AG04450 (cell line): ENCODE data around the gene L1CAM. TPM values are rescaled to one million over a fixed set of nuclear protein-coding genes. Genes with fewer than 3 reads are reported as not detected.

ENCODE experiments used
- CTCF ChIA-PET: fragments of 300-600, 350-600 bp; formaldehyde crosslinking; extraction: SDS; loops from one replicate; lab custom pipeline; 2022; ENCODE audit warnings: antibody characterized with exemption, inconsistent platforms; lab: Charles Lee
- POLR2A ChIA-PET: fragments of 350-600 bp; formaldehyde crosslinking; extraction: SDS; loops from one replicate; lab custom pipeline; 2021; ENCODE audit warnings: antibody characterized with exemption, inconsistent platforms; lab: Yijun Ruan, JAX
- DNase-seq: peaks from one replicate; pipeline ENCODE4 v3.0.0-alpha.2; 2011; ENCODE audit warnings: low read depth, low spot score
- H3K27ac ChIP-seq: one replicate; pipeline ENCODE4 v1.5.1; 2012; ENCODE audit warnings: low read depth, low read length, control low read depth
- H3K27me3 ChIP-seq: one replicate; pipeline ENCODE4 v1.6.0; 2012; ENCODE audit warnings: low read length; ENCODE audit not compliant: control insufficient read depth, insufficient read depth
- H3K4me3 ChIP-seq: 2 replicates; pipeline ENCODE4 v1.5.1; 2011; ENCODE audit warnings: mild to moderate bottlenecking, low read depth, low read length, control low read depth
- H3K9me3 ChIP-seq: 2 replicates; pipeline ENCODE4 v1.5.1; 2012; ENCODE audit warnings: low read length; ENCODE audit not compliant: control insufficient read depth, insufficient read depth
- CTCF ChIP-seq: IDR thresholded peaks from 2 replicates; pipeline ENCODE4 v1.5.1; 2011; ENCODE audit warnings: low read depth, low read length, control low read depth, inconsistent platforms
- polyA plus RNA-seq: library from polyadenylated mRNA; depleted of rRNA; stranded (reverse); fragments of >200 nt; gene quantifications from 2 replicates; pipeline ENCODE4 v1.2.3, GENCODE V29; 2011

Gene L1CAM
- polyA plus RNA-seq, 1 experiment, result 0.10 TPM

- H3K27me3 ChIP-seq, result peaks cover 41% of the 10 kb centered on the region
- no peak overlapping the region for H3K4me3 ChIP-seq
- H3K27ac ChIP-seq, result no peak overlapping the region
- no peak for DNase-seq
- ChIA-PET CTCF (no interaction called here), POLR2A (no interaction called here)
- no peak for TF ChIP-seq CTCF
- no peaks in the 10 kb centered on the region for H3K9me3 ChIP-seq
These were observed 57.0 kb downstream of the L1CAM start for GRCh38 chrX:153828723-153829548.

DNA sequence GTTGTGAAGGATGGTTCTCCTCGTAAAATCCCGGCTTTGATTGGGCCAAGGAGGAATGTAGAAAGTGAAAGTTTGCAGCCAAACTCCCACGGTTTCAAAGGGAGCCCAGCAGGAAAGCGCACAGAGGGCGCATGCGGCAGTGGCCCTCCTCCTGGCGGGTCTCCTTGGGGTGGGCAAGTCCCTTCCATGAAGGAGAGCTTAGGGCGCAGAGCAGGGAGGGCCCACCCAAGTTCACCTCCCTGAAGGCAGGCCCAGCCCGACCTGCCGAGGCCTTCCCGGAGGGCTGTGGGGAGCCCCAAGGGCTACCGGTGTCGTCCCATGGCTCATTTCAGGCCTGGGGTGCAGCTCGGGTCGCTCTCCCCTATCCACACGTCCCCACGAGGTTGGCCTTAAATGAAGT is 57.7 kb downstream of the L1CAM start:
- H3K9me3 ChIP-seq, result no peaks in the 10 kb centered on the region
- no peak overlapping the region for H3K4me3 ChIP-seq
- H3K27ac ChIP-seq, result no peak overlapping the region
- DNase-seq, result no peak
- TF ChIP-seq CTCF, result no peak
- ChIA-PET POLR2A (no interaction called here), CTCF (no interaction called here)
- peaks cover 41% of the 10 kb centered on the region for H3K27me3 ChIP-seq

- no peak overlapping the region for H3K27ac ChIP-seq
- H3K4me3 ChIP-seq, result no peak overlapping the region
- POLR2A ChIA-PET, result no interaction called here
- TF ChIP-seq CTCF, result no peak
- no peaks in the 10 kb centered on the region for H3K9me3 ChIP-seq
- H3K27me3 ChIP-seq, result peaks cover 39% of the 10 kb centered on the region
- DNase-seq, result no peak
- CTCF ChIA-PET, result no interaction called here
These were observed 58.1 kb downstream of the L1CAM start for GRCh38 chrX:153827903-153828302.

DNA sequence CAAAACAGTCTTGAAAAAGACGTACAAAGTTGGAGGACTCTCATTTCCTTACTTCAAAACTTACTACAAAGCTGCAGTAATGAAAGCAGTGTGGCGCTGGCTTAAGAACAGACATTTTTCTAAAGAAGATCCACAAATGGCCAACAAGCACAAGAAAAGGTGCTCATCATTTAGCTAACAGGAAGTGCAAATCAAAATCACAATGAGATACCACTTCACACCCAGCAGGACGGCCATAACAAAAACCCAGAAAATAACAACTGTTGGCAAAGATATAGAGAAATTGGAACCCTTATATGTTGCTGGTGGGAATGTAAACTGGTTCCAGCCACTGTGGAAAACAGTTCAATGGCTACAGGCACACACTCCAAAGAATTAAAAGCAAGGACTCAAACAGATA is 59.0 kb downstream of the L1CAM start:
- ChIA-PET CTCF (no interaction called here), POLR2A (no interaction called here)
- H3K27me3 ChIP-seq, result peaks cover 38% of the 10 kb centered on the region

More for the DNA sequence above, 59.0 kb downstream of the L1CAM start:
- H3K9me3 ChIP-seq, result no peaks in the 10 kb centered on the region
- H3K4me3 ChIP-seq, result no peak overlapping the region
- no peak overlapping the region for H3K27ac ChIP-seq
- DNase-seq, result no peak
- TF ChIP-seq CTCF, result no peak
